ENCODE results near the gene CHIC2. TPM values are rescaled to one million over a fixed set of nuclear protein-coding genes. Genes with fewer than 3 reads are reported as not detected.

The CHIC2 gene
- total and polyA plus RNA-seq, 2 of the 8 experiments (the other 6 are each of a cell fraction or from before 2014, with no cell fraction given), result 4.5 to 10.9 TPM

GRCh38 chr4:54058171-54058570, 6.2 kb downstream of the CHIC2 start:
- no peak overlapping the region for H4K91ac ChIP-seq (replicated peaks; ENCODE audit: insufficient read length, low read length)
- H2BK12ac ChIP-seq (ENCODE audit: low read depth, low read length), result no peak overlapping the region
- H2AK5ac ChIP-seq (ENCODE audit: low read depth, low read length), result no peak overlapping the region
- H2BK15ac ChIP-seq (ENCODE audit: low read length), result no peak overlapping the region
- ChIA-PET POLR2A (ENCODE audit: partially characterized antibody) (interaction anchor here (1.1 to 1.2 kb wide), 2 partner anchors 10 to 34 kb away, joined by 3 to 4 read pairs; no protein-coding TSS in a partner anchor), CTCF (ENCODE audit: partially characterized antibody) (interaction anchor here (0.6 to 1.4 kb wide), 2 partner anchors 10 to 335 kb away, joined by 3 read pairs; no protein-coding TSS in a partner anchor)
- H2AFZ ChIP-seq (ENCODE audit: low read length), result no peak overlapping the region
- no peak overlapping the region for H3K18ac ChIP-seq (ENCODE audit: extremely low read depth, low read length)
- no peak overlapping the region for H3K27ac ChIP-seq (ENCODE audit: low read depth, low read length)
- H3K4me3 ChIP-seq (ENCODE audit: extremely low read depth in 1 of 4, insufficient read depth in 2 of 4, low read depth in 3 of 4, low read length in 4 of 4), result no peak overlapping the region
- H3K23ac ChIP-seq (ENCODE audit: insufficient read length), result no peak overlapping the region
- DNase-seq (ENCODE audit: low read depth in 1 of 2, low spot score in 2 of 2) (no peak), FAIRE-seq (no peak)
- no peaks in the 10 kb centered on the region for H3K36me3 ChIP-seq (ENCODE audit: control insufficient read depth in 2 of 4, insufficient read depth in 4 of 4, low read length in 3 of 4)
- H3K4ac ChIP-seq (replicated peaks; ENCODE audit: insufficient read length, low read depth, low read length), result no peak overlapping the region
- no peak overlapping the region for H3K14ac ChIP-seq (ENCODE audit: insufficient read length)
- no peak overlapping the region for H3K56ac ChIP-seq (replicated peaks; ENCODE audit: insufficient read length, low read depth, low read length)
- no peaks in the 10 kb centered on the region for H3K27me3 ChIP-seq (replicated peaks in 1 of 4; ENCODE audit: control insufficient read depth in 3 of 4, extremely low read depth in 1 of 4, insufficient read depth in 3 of 4, low read length in 3 of 4)
- no peak overlapping the region for H2BK120ac ChIP-seq (replicated peaks; ENCODE audit: low read depth, low read length)
- no peaks in the 10 kb centered on the region; the same call in 1 of the 2 replicates for H3K79me1 ChIP-seq (ENCODE audit: low read depth, low read length)
- no peaks in the 10 kb centered on the region; the same call in 1 of the 2 replicates for H3K23me2 ChIP-seq (ENCODE audit: low read depth, low read length)
- no peak overlapping the region for H3K4me2 ChIP-seq (ENCODE audit: insufficient read depth in 1 of 2, low read depth in 2 of 2, low read length in 2 of 2)
- H4K5ac ChIP-seq (ENCODE audit: insufficient read length, low read depth, low read length), result no peak overlapping the region
- no peak overlapping the region for H2BK5ac ChIP-seq (ENCODE audit: low read depth, low read length)
- H4K20me1 ChIP-seq (replicated peaks in 1 of 2; ENCODE audit: control insufficient read depth in 1 of 2, insufficient read depth in 2 of 2, low read length in 2 of 2), result no peaks in the 10 kb centered on the region
- WGBS, 2 experiments (ENCODE audit: extremely low coverage in 1 of 2, insufficient coverage in 1 of 2, insufficient read length in 1 of 2, insufficient replicate concordance in 2 of 2, low coverage in 1 of 2, low lambda C conversion rate in 2 of 2, missing lambda C conversion rate in 1 of 2), result 98% methylated on average over 3 of the region's 3 CpGs; no CpG with 5 or more reads in 1 of the 2 experiments
- H3K79me2 ChIP-seq (ENCODE audit: control insufficient read depth in 1 of 2, insufficient read depth in 2 of 2, low read length in 2 of 2), result peaks cover 0 to 79% of the 10 kb centered on the region in 2 experiments; a peak in 3 of 4 replicates
- peaks cover 0 to 12% (median 3%) of the 10 kb centered on the region in 4 experiments; a peak in 2 of 7 replicates for H3K4me1 ChIP-seq (replicated peaks in 1 of 4; ENCODE audit: control insufficient read depth in 3 of 4, insufficient read depth in 4 of 4, low read length in 3 of 4)
- no peak overlapping the region for H2BK20ac ChIP-seq (ENCODE audit: low read length)
- H3K9me3 ChIP-seq (ENCODE audit: insufficient read depth in 2 of 2, low read depth in 1 of 2, low read length in 1 of 2), result no peaks in the 10 kb centered on the region
- H3K9ac ChIP-seq (replicated peaks in 1 of 4; ENCODE audit: extremely low read depth in 1 of 4, low read depth in 3 of 4, low read length in 3 of 4), result no peak overlapping the region
- TF ChIP-seq JUN (IDR thresholded peaks at IDR 0.05; ENCODE audit: low read depth, low read length) (no peak), KDM5A (IDR thresholded peaks at IDR 0.05; ENCODE audit: low read length) (no peak), CHD2 (IDR thresholded peaks at IDR 0.05; ENCODE audit: low read length) (no peak), CREB1 (IDR thresholded peaks at IDR 0.05) (no peak), TAF1 (IDR thresholded peaks at IDR 0.05; ENCODE audit: low read depth, low read length) (no peak), BRCA1 (IDR thresholded peaks at IDR 0.05; ENCODE audit: low read depth, low read length) (no peak), SP4 (IDR thresholded peaks at IDR 0.05; ENCODE audit: low read length) (no peak), CTBP2 (IDR thresholded peaks at IDR 0.05; ENCODE audit: borderline replicate concordance, insufficient read depth, insufficient read length, low read length) (no peak), ASH2L (IDR thresholded peaks at IDR 0.05; ENCODE audit: low read length) (no peak), ZNF274 (IDR thresholded peaks at IDR 0.05; ENCODE audit: borderline replicate concordance, extremely low read depth, low read length) (no peak), RNF2 (IDR thresholded peaks at IDR 0.05; ENCODE audit: borderline replicate concordance, low read depth, low read length, missing control alignments, poor library complexity, severe bottlenecking) (no peak), SIRT6 (IDR thresholded peaks at IDR 0.05; ENCODE audit: low read length) (no peak), KDM1A (IDR thresholded peaks at IDR 0.05; ENCODE audit: borderline replicate concordance, low read length) (no peak), HDAC6 (IDR thresholded peaks at IDR 0.05; ENCODE audit: low read depth, low read length) (no peak), FOSL1 (IDR thresholded peaks at IDR 0.05; ENCODE audit: insufficient read depth, low read depth, low read length) (no peak)
- H4K8ac ChIP-seq (ENCODE audit: extremely low read depth, insufficient read depth, low read length), result no peak overlapping the region

Measured in H1 (cell line).